ENCODE results near the gene TUSC7.

TUSC7 gene

DNA sequence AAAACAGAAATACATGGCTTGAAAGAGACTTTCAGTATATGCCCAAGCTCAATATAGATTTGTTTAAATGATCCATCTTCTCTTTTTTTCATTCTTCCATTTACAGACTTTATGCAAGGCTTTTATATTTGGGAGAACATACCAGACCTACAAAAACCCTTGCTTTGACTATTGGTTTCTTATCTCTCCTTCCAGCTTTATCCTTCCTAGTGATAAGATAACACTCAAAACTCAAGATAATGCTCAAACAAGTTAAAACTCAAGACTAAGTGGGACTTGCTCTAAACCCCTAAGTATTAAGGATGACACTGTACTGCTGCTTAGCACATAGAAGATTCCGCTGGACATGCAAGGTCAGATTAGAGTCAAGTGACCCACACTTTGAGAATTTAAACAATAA lies 8.0 kb downstream of the TUSC7 start:
- TF ChIP-seq, protein P1, sequence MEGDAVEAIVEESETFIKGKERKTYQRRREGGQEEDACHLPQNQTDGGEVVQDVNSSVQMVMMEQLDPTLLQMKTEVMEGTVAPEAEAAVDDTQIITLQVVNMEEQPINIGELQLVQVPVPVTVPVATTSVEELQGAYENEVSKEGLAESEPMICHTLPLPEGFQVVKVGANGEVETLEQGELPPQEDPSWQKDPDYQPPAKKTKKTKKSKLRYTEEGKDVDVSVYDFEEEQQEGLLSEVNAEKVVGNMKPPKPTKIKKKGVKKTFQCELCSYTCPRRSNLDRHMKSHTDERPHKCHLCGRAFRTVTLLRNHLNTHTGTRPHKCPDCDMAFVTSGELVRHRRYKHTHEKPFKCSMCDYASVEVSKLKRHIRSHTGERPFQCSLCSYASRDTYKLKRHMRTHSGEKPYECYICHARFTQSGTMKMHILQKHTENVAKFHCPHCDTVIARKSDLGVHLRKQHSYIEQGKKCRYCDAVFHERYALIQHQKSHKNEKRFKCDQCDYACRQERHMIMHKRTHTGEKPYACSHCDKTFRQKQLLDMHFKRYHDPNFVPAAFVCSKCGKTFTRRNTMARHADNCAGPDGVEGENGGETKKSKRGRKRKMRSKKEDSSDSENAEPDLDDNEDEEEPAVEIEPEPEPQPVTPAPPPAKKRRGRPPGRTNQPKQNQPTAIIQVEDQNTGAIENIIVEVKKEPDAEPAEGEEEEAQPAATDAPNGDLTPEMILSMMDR (IDR thresholded peaks at IDR 0.05; ENCODE audit: low read depth, low read length), result no peak
- DNase-seq (ENCODE audit: low read depth in 2 of 2), result no peak
- no peak overlapping the region for H3K4me3 ChIP-seq (replicated peaks in 1 of 2; ENCODE audit: low read depth in 2 of 2, low read length in 2 of 2)

DNA sequence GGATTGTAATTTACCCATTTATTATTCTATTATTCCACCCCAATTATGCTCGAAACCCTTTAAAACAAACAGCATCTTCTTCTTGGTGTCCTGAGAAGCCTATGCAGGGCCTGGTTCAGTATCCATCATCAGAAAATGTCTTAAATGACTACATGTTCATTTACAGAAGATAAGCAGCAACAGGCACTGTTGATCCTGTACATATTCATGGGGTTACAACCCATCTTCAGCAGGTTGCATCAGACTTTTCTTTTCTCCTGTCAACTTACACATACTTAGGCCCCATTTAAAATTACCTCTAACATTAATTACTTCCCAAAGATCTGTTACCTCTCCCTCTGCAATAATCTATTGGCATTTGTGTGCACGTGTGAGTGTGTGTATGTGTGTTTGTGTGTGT lies 18.9 kb downstream of the TUSC7 start:
- no peak overlapping the region for H3K4me3 ChIP-seq (replicated peaks in 1 of 2; ENCODE audit: low read depth in 2 of 2, low read length in 2 of 2)
- DNase-seq (ENCODE audit: low read depth in 2 of 2), result no peak
- TF ChIP-seq, protein P1 (IDR thresholded peaks at IDR 0.05; ENCODE audit: low read depth, low read length), result no peak

DNA sequence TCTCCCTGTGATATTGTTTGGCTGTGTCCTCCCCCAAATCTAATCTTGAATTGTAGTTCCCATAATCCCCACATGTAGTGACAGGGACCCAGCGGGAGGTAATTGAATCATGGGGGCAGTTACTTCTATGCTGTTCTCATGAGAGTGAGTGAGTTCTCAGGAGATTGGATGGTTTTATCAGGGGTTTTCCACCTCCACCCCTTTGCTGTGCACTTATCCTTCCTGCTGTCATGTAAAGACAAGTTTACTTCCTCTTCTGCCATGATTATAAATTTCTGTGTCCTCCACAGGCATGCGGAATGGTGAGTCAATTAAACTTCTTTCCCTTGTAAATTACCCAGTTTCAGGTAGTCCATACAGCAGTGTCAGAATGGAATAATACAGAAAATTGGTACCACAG lies 24.7 kb downstream of the TUSC7 start:
- no peak overlapping the region for H3K4me3 ChIP-seq (replicated peaks in 1 of 2; ENCODE audit: low read depth in 2 of 2, low read length in 2 of 2)
- TF ChIP-seq, protein P1 (IDR thresholded peaks at IDR 0.05; ENCODE audit: low read depth, low read length), result no peak
- DNase-seq (ENCODE audit: low read depth in 2 of 2), result no peak

DNA sequence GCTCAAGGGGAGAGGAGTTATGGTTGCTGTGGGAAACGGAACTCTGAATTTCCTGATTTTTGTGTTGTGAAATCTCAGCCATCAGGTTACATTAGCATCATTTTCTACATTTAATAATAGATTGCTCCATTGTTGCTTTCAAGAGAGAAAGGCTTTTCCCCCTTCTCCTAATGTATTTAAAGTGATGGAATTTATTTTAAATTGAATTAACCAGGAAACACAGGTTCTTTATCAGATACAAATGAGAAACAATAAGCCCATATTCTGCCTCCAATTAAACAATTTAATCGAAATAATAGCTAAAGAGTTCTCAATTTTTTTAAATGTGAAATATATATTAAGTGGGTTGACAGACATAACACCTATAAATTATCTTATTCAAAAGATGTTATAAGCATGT lies 30.1 kb downstream of the TUSC7 start:
- H3K4me3 ChIP-seq (replicated peaks in 1 of 2; ENCODE audit: low read depth in 2 of 2, low read length in 2 of 2), result no peak overlapping the region
- no peak for DNase-seq (ENCODE audit: low read depth in 2 of 2)
- TF ChIP-seq, protein P1 (IDR thresholded peaks at IDR 0.05; ENCODE audit: low read depth, low read length), result no peak

DNA sequence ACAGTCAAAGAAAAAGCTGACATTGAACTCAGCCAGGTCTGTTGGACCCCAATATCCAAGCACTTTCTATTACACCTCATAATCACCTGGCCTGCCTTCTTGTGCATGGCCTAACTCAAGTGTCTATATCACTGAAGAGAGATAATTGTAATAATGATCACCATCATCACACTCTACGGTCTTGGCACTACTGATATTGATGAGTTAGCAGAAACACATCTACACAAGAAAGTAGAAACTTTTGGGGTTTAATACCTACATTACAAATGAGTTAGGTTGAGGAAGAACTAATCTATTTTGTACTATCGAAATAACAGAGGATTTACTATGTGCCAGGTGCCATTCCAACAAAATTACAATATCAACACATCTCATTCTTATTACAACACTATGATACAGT lies 30.7 kb downstream of the TUSC7 start:
- DNase-seq (ENCODE audit: low read depth in 2 of 2), result no peak
- H3K4me3 ChIP-seq (replicated peaks in 1 of 2; ENCODE audit: low read depth in 2 of 2, low read length in 2 of 2), result no peak overlapping the region
- TF ChIP-seq, protein P1 (IDR thresholded peaks at IDR 0.05; ENCODE audit: low read depth, low read length), result no peak

DNA sequence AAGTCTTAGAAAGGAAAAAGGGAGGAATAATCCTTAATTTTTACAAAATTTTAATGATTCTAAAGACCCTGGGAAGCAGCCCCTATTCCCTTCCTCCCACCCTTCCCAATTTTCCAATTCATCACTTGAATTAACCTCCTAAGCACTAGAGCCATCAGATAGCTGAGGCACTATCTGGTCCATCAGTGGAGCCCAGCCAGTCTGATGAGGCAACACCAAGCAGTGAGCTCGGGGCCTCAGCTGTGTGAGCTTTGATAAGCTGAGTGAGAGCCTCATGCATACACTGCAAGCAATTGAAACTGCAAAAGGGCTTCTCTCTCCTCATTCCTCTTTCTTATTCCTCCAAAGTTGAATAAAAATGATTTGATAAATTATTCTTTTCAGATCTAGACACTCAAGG lies 31.9 kb downstream of the TUSC7 start:
- no peak for DNase-seq (ENCODE audit: low read depth in 2 of 2)
- TF ChIP-seq, protein P1 (IDR thresholded peaks at IDR 0.05; ENCODE audit: low read depth, low read length), result no peak
- no peak overlapping the region for H3K4me3 ChIP-seq (replicated peaks in 1 of 2; ENCODE audit: low read depth in 2 of 2, low read length in 2 of 2)

DNA sequence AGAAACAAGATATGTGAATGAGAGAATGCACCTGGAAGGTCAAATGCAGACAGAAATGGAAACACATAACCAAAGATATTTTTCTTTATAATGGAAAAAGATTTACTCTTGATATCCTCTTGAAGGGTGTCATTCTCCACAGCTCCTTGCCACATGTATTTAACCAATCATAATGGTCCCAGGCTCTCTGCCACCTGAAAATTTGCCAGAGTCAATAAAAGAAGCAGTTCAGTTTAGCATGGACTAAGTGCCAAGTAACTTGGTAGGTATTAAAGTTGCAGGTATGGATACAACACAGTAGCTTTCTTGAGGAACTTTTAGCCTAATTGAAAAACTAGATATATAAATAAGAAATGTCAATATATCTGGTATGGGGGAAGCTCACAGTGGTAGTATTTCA lies 33.5 kb downstream of the TUSC7 start:
- H3K4me3 ChIP-seq (replicated peaks in 1 of 2; ENCODE audit: low read depth in 2 of 2, low read length in 2 of 2), result no peak overlapping the region
- TF ChIP-seq, protein P1 (IDR thresholded peaks at IDR 0.05; ENCODE audit: low read depth, low read length), result no peak
- no peak for DNase-seq (ENCODE audit: low read depth in 2 of 2)
